Renal pelvis (tissue), 4 donors: ENCODE measurements around the gene EIF4E3. TPM values are rescaled to one million over a fixed set of nuclear protein-coding genes. Genes with fewer than 3 reads are reported as not detected.

Experiments used
- DNase-seq: peaks from one replicate; pipeline ENCODE4 v3.0.0-alpha.2; 2013
- polyA plus RNA-seq, 3 donors: library from polyadenylated mRNA; unstranded; fragments of 120-200 nt; gene quantifications; one replicate each; pipeline ENCODE4 v1.2.1, GENCODE V29; 2013; ENCODE audit not compliant: insufficient read length in 3 of 3

EIF4E3 gene
- polyA plus RNA-seq, 3 donors: 10.2 to 13.7 (median 11.5) TPM

- DNase-seq: no peak
Observed at GRCh38 chr3:71695000-71695482, 30.2 kb downstream of the EIF4E3 start.

GRCh38 chr3:71694358-71694999 lies 30.7 kb downstream of the EIF4E3 start:
- no peak for DNase-seq

GRCh38 chr3:71693641-71694040 lies 31.6 kb downstream of the EIF4E3 start:
- no peak for DNase-seq

GRCh38 chr3:71692139-71692538 lies 33.1 kb downstream of the EIF4E3 start:
- no peak for DNase-seq

- DNase-seq: no peak
Observed at GRCh38 chr3:71690341-71690841, 34.8 kb downstream of the EIF4E3 start.

- DNase-seq: no peak
Observed at GRCh38 chr3:71689291-71689690, 35.9 kb downstream of the EIF4E3 start.

- no peak for DNase-seq
Observed at GRCh38 chr3:71688121-71688520, 37.1 kb downstream of the EIF4E3 start.

- DNase-seq: no peak
Observed at GRCh38 chr3:71685686-71686085, 39.5 kb downstream of the EIF4E3 start.

GRCh38 chr3:71684757-71685386 lies 40.3 kb downstream of the EIF4E3 start:
- DNase-seq: no peak

GRCh38 chr3:71684046-71684756 lies 41.0 kb downstream of the EIF4E3 start:
- no peak for DNase-seq

- DNase-seq: no peak
Observed at GRCh38 chr3:71681224-71681668, 44.0 kb downstream of the EIF4E3 start.

GRCh38 chr3:71680603-71681002 lies 44.6 kb downstream of the EIF4E3 start:
- DNase-seq: no peak

- no peak for DNase-seq
Observed at GRCh38 chr3:71676931-71677330, 48.3 kb downstream of the EIF4E3 start.

- no peak for DNase-seq
Observed at GRCh38 chr3:71673486-71673885, 51.7 kb downstream of the EIF4E3 start.

GRCh38 chr3:71672807-71673206 lies 52.4 kb downstream of the EIF4E3 start:
- DNase-seq: no peak

GRCh38 chr3:71672340-71672739 lies 52.9 kb downstream of the EIF4E3 start:
- no peak for DNase-seq

- DNase-seq: no peak
Observed at GRCh38 chr3:71671216-71671845, 53.9 kb downstream of the EIF4E3 start.

- no peak for DNase-seq
Observed at GRCh38 chr3:71662568-71662967, 62.6 kb downstream of the EIF4E3 start.

- DNase-seq: no peak
Observed at GRCh38 chr3:71662056-71662455, 63.1 kb downstream of the EIF4E3 start.

- no peak for DNase-seq
Observed at GRCh38 chr3:71659864-71660591, 65.2 kb downstream of the EIF4E3 start.

GRCh38 chr3:71657831-71658530 lies 67.2 kb downstream of the EIF4E3 start:
- DNase-seq: no peak
